KG1 (cell line): Measurements from ENCODE around the gene IGSF10.

Experiments
- DNase-seq: peaks from one replicate; lab custom pipeline; 2025; lab: John Stamatoyannopoulos, UW

IGSF10 gene

DNA sequence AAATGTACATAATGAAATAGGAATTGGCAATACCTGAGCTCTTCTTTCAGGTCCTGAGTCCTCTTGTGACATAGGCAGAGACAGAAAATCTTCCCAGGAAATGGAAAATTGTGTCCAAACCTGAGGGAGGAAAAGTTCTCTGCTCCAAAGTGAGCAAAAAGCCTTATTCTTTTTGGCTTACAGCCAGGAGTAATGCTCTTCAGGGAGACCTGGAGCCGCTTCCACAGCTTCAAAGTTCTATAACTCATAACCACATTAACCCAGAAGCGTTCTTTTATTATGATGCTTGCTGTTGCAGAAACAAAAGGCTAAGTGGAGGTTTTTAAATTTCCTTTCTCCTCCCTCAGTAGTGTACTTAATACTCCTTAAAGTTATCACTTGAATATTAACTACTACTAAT is 633 bp downstream of the IGSF10 start:
- DNase-seq: no peak

DNA sequence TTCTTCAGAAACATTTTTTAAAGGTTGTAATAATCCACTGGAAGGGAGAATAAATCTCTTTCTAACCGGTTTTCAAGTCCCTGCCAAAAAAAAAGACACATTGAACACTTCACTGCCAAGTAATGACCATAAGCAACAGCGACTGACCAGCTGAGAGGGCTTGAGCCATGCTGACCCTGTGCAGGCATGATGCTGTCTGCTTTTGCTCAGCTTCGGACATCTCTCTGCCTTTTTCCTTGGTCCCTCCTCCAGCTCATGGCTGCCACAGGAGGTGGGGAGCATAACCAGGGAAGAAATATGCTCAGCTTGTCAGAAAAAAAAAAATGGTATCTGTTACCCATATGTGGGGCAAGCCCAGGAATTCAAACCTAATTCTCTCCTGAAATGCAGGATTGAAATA is 1.5 kb downstream of the IGSF10 start:
- no peak for DNase-seq

DNA sequence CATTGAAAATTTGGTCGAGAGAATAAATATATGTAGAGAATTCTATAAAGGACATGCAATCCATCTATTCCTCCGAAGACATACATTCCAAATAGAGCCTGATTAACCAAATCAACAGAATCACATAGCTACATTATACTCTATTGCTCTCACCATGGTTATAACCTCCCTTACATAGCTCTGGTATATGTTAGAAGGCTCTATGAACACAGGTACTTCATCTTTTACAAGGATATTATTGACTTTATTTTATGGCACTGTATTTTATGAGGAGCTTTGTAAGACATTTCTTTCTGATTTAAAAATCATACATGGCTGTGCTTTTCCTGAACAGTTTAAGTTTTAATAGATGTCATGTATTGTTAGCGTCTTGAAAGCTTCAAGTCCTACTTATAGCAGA is 4.8 kb downstream of the IGSF10 start:
- DNase-seq: no peak

DNA sequence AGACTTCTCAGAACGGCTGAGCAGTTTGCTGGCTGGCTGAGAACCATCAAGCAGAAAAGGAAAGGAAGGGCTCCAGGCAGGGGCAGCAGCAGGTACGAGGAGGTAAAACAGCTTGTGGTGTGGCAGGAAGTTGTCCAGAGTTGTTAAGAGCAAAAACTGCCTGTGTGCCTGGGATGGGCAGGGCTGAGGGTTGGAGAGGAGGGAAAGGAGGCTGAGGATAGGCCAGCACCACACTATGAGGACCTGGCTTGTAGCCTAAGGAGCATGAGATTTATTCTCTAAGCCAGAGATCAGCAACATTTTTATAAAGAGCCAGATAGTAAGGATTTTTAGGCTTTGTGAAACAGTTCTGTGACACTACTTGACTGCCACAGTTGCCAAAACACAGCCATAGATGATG is 8.0 kb downstream of the IGSF10 start:
- no peak for DNase-seq

DNA sequence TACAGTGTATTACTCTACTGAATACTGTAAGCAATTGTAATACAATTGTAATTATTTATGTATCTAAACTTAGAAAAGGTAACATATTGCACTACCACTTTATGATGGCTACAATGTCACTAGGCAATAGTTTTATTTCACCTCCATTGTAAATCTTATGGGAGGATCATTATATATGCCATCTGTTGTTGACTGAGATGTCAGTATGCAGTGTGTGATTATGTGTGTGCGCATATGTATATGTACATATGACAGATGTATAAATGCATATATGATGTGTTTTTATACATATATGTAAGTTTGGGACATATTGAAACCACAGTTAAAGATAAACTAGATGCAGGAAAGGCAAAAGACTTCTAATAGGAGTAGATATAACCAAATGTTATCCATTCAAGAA is 8.5 kb downstream of the IGSF10 start:
- no peak for DNase-seq

DNA sequence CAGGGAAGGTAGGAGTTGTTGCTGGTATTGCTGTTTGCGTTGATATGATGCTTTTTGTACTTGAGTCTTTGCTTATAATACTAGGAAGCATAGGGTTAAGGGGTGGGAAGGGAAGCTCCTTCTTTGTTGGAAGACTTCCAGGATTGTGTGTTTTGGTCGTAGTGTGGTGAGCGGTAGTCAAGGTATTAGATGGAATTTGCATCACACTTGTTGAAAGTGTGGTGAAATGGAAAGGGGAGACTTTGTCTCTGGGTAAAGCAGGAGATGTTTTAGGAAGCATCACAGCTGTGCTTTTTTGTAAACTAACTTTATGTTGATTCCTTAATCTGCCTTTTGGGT is 14.9 kb downstream of the IGSF10 start:
- no peak for DNase-seq

DNA sequence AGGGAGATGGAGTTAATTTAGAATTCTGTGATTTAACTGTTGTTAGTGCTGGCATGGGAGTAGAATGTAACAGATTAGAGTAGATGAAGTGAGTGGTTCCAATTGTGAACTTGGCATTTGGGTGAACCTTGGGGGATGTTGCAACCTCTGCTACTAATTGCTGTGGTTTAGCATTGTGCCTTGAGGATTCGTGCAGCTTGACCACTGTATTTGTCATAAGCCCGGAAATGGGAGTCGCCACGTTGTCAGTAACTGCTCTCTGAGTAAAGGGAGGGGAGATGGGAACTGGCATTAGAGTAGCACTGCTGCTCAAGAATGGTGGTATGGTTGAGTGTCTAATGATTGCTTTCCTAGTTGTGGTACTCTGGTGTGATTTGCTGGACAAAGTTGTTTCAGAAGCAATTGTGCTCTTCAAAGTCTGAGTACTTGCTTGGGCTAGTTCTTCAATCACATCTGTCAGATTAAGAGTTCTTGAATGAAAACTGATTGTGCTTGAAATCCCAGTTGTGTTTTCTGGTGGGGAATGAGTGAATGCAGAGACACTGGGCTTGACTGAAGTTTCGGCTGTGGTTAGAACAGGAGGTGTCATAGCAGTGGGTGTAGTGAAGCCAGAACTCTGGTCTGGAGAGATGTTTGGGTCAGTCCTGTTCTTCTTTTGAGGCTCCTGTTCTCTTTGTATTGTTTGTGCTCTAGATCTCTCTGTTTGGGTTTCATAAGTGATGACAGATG is 15.4 kb downstream of the IGSF10 start:
- DNase-seq: no peak

DNA sequence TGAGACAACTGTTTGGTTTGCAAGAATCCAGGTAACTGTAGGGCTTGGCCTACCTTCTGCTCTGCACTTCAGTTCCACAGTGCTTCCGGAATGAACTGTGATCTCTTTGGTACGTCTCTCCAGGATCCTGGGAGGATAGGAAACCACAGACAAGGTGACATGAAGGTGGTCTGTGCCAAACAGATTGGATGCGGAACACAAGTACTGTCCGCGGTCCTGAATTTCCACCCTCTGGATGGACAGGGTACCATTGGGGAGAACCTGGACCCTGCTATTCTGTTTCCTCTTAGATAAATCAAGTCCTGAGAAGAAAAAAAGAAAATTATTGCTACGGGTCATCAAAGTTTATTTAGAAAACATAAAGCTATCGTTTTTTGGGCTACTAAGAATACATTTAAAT is 17.3 kb downstream of the IGSF10 start:
- DNase-seq: no peak

DNA sequence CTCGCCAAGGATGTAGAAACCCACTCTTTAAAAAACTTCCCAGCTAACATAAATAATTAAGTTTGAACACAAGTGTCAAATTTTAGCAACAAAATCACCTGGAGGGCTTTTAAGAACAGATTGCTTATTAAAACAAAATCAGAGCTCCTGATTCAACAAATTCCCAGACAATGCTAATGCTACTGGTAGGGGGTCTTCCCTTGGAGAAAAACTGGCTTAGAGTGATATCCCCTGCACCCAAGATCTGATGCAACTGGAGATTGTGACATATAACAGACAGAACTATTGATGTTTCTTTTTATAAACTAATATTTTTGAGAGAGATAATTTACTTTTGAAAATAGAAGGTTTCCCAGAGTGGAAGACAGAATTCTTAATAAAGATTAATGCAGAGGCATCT is 19.9 kb downstream of the IGSF10 start:
- no peak for DNase-seq

DNA sequence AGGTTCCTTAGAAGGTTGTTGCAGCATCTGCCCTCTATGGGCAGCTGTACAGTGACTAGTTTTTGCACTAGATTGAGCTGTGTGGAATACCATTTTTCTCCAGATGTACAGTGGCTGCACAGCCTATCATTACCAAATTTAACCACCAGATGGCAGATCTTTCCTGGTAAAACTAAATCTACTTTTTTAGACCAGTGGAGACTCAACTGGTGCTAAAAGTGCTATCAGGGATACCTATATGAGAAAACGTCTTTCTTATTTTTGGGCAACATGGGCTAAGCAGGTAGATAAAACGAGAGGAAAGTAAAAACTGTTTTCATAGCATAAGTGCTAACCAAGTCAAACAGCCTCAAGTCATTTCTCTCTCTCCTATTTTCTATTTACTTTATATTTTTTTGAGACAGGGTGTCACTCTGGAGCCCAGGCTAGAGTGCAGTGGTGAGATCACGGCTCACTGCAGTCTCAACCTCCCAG is 21.2 kb downstream of the IGSF10 start:
- DNase-seq: peak; percentile 46

DNA sequence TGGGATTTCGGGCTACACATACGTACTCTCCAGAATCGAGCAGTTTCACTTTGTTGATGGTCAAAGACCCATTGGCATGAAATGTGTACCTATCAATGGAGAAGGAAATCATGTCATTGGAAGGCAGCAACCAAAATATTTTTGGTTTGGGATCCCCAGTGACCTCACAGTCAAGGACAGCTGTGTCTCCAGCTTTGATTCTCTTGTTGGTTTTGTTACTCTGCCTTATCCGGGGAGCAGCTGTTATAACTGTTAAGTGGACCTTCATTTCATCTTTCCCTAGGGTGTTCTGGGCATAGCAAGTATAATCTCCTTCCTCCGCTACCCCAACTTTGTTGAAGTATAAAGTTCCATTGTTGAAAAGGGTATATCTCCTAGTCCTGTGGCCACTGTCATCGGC is 23.0 kb downstream of the IGSF10 start:
- no peak for DNase-seq

DNA sequence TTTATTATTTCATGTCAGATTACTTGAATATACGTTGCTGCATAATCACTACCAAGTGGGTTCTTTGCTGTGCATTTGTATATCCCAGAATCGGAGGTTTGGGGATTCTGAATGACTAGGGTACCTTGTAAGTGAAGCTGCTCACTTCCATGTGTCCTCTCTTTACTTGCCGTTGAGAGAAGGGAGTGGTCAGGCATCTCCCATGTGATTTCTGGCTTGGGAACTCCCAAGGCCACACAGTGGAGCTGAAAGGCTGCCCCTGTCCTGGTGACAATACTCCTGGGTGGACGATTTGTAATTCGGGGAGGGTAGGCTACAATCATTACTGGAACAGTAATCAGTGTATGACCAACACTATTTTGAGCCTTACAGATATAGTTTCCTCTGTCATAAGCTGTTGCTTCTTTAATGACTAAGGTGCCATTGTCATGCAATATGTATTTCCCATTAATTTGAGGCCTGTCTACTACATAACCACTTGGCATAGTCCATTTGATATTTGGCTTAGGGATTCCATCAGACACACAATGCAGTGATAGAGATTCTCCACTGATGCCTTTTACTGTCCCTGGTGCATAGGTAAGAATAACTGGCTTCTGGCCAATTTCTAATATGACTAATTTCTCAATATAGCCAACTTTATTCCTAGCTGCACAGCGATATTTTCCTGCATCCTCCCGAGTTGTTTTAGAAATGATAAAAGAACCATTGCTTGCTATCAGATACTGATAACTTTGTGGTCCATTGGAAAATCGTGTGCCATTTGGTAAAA is 24.0 kb downstream of the IGSF10 start:
- DNase-seq: no peak

DNA sequence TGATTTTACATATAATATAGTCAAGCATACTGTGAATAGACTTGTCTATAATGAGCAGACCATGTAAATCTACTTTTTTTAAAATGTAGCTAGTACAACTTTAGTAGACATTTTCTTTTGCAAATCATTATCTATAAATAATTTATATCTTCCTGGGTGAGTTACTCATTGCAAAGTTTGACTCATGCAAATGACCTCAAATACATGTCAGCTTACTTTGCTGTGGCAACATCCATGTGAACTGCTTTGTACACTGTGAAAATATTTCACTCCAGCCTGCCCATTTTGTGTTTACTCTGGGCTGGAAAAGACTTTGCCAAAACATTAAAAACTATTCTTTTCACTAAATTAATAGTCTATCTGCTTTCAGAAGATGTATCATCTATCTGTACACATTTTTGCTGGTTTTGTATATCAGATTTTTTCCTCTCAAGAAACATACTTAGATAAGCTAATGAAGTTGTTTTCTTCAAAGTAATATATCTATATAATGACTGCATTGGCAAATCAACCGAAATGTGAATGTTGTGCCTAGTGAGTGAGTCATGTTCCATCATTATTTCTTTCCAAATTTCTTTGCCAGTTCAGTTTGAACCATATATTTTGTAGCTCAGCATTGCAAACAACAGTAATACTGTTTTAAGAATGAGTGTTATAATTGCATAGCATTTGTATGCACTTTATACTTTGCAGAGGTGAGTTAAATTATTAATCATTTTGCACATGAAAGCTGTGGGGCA is 26.5 kb downstream of the IGSF10 start:
- DNase-seq: no peak

DNA sequence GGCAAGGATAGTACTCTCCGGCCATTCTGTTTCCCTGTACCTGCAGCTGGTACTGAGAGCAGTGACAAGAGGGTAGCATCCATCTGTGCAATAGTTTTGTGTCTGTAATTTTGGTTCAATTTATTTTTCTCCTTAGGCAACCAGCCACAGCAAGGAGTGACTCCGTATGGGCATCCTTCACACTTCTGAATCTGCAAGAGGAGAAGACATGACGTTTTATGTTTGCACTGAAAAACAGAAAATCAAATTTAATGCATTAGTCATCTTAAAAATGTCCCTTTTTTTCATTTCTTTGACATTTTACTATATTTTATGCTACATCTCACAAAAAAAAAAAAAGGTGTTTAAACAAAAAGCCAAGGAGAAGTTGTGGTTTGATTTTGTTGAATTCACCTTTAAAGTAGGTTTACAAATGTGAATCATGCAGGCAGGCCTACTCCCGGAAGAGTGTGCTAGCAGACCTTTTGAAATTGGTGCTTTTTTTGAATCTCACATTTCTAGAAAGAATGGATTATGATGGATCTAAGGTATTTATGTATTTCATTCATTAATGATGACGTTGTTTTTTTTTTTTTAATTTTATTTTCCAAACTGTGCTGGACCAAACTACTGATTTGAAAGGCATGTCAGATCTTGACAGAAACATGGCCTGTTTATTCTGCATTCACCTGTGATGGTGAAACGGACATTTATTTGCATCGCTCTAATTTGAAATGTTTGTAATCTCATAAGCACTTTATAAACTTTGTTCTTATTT is 28.1 kb downstream of the IGSF10 start:
- no peak for DNase-seq

DNA sequence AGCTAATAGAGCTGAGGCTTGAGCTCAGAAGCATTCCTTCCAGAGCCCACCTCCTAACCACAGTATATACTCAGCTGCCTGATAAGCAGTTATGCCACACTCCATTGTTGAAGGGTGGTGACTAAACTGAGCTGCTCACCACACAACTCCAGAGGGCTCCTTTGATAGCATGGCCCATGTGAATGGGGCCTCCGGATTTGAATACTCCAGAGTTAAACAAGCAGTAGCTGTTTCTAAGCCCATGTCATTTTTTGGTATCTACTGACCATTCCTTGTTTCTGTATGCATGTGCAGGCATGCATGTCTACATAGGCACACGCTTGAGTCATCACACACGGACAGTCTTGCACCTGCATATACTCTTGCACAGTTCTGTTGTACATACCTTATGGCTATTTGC is 28.9 kb downstream of the IGSF10 start:
- no peak for DNase-seq

DNA sequence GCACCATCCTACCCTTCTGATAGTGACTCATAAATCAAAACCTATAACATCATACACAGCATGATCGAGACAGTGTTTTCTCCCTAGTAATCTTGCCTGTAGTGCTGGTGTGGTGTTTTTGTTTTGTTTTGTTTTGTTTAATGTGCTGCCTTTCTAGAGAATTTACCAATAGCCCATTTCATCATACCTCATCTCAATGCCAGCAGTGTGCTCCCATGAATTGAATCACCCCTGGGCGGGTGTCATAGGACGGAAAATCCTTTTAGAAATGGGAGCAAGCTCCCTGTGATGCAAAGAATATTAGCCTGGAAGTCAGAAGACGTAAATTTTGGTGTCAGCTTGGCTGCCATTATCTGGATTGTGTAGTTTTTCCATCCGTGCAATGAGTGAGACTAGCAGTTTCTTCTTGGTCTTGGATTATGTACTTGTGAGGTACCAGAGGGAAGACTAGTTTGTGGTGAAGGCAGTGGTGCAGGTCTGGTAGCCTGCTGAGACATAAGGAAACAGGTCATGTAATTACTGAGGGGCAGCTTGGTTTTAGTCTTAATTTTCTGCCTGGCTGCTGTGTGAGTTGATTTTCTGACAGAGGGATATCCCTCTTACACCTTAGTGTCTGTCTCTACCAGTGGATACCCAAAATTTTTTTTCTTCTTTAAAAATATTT is 29.9 kb downstream of the IGSF10 start:
- no peak for DNase-seq

DNA sequence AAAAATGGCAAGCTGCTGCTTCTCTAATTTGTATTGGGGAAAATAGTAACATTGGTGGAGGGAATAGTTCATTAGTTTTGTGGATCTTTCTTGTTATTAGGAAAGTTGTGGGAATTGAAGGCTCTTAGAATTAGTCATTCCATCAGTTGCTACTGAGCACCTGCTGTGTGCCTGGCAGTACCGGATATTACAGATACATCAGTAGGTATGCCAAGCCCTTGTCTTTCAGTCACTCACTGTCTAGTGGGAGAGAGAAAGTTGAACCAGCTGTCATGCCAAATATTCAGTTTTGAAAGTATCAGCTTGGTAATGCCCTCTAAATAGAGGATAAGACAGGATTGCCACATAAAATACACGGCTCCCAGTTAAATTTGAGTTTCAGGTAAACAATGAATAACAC is 32.5 kb downstream of the IGSF10 start:
- DNase-seq: no peak

DNA sequence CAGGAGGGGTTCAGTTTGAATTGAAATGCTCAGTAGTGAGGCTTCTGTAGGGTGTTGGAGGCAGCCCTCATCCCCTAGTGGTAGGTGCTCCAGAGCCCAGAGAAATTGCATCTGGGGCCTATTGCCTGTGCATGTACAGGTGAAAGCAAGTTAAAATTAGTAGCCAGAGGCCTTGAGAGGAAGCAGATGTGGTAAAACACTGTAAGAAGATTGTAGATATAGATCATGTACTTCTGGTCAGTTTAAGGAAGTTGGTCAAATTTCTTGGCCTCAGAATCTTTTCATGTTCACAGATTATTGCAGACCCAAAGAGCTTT is 34.6 kb downstream of the IGSF10 start:
- DNase-seq: no peak

DNA sequence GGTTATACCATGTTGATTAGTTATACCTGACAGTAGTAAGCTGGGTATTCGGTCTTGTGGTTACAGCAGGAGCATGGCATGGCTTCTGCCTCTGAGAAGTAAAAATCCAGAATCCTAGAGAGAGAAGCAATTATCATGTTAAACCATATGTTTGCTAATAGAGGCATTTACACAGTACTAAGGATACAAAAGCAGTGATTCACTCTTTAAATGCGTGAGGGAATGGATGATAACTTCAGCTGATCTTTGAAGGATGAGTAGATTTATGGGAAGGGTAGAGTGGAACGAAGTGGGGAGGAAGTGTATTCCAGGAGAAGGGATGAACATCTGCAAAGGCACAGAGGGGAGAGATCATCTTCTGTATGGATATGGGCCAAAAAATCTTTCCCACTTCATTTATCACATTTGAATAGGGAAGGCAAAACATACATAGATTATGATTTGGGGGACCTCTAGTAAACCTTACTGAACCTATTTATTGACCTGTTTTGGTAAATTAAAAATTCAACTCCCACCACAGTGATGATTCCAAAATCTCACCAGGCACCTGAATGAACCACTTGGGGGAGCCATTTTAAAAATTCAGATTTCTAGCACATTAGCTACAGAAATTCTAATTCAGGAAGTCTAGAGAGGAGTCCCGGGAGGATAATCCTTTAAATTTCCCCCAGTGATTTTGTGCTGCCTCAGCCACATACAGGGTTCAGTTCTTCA is 35.1 kb downstream of the IGSF10 start:
- no peak for DNase-seq

DNA sequence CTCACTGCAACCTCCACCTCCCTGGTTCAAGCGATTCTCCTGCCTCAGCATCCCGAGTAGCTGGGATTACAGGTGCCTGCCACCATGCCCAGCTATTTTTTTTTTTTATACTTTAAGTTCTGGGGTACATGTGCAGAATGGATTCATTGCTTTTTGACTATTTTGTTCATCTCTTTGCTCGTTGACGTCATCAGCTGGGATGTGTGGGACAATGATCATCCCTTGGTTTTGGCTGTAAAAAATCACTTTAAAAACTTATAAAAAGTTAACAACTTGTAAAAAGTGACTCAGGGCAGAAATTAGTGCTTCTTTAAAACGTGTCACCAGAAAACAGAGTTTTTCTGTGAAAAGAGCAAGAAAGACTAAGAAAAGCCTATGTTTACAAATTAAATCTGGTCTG is 37.8 kb downstream of the IGSF10 start:
- no peak for DNase-seq

DNA sequence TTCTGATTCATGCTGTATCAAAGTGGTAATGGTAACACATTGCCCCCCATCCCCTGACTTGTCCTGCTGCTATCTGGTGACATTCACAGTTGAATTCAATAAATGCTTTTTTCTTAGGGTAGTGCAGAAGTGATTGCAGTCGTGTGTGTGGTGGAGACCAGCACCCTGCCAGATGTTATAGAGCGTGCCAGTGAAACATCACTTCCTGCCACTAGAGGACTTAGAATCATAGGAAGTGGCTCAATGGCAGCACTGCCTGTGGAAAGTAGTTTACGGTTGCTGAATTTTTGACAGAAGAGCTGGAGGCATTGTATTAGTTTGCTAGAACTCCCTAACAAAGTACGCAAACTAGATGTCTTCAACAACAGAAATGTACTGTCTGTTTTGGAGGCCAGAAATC is 38.9 kb downstream of the IGSF10 start:
- no peak for DNase-seq
